OCI-LY1 (cell line): Measurements from ENCODE around the gene AEBP1.

Source experiments
- H2AFZ ChIP-seq: fragments of 200-600 bp; sonication (generic), shearing (Covaris generic); 2 replicates; pipeline ENCODE4 v1.6.0; 2014; ENCODE audit warnings: antibody characterized with exemption, mild to moderate bottlenecking, low read length
- H3F3A ChIP-seq: fragments of 200-600 bp; sonication (generic), shearing (Covaris generic); 2 replicates; pipeline ENCODE4 v1.6.0; 2014; ENCODE audit warnings: mild to moderate bottlenecking, antibody characterized with exemption, low read length, moderate library complexity; ENCODE audit not compliant: insufficient read depth
- H3K27ac ChIP-seq: fragments of 200-600 bp; sonication (generic); 2 replicates; pipeline ENCODE4 v1.5.1; 2014; ENCODE audit warnings: low read length, mixed run types, mild to moderate bottlenecking, low read depth; ENCODE audit not compliant: poor library complexity, severe bottlenecking
- H3K27me3 ChIP-seq: fragments of 200-600 bp; sonication (generic); 2 replicates; pipeline ENCODE4 v1.6.0; 2014; ENCODE audit warnings: antibody characterized with exemption, mild to moderate bottlenecking, low read length, moderate library complexity; ENCODE audit not compliant: insufficient read depth
- H3K36me3 ChIP-seq: fragments of 200-600 bp; sonication (generic); 2 replicates; pipeline ENCODE4 v1.6.1; 2014; ENCODE audit warnings: mild to moderate bottlenecking, antibody characterized with exemption, low read length, moderate library complexity, mixed read lengths; ENCODE audit not compliant: insufficient read depth
- H3K4me1 ChIP-seq: fragments of 200-600 bp; sonication (generic); 2 replicates; pipeline ENCODE4 v1.5.1; 2014; ENCODE audit warnings: mild to moderate bottlenecking, low read length, moderate library complexity; ENCODE audit not compliant: insufficient read depth, severe bottlenecking
- H3K4me2 ChIP-seq: fragments of 200-600 bp; sonication (generic), shearing (Covaris generic); 2 replicates; pipeline ENCODE4 v1.6.1; 2014; ENCODE audit warnings: low read length
- H3K4me3 ChIP-seq: fragments of 200-600 bp; sonication (generic); 2 replicates; pipeline ENCODE4 v1.5.1; 2014; ENCODE audit warnings: low read length, low read depth, mild to moderate bottlenecking, mixed read lengths; ENCODE audit not compliant: poor library complexity, severe bottlenecking
- H3K79me2 ChIP-seq: fragments of 200-600 bp; shearing (Covaris generic); 2 replicates; pipeline ENCODE4 v1.6.1; 2016; ENCODE audit warnings: mixed run types, low read length, mixed read lengths; ENCODE audit not compliant: insufficient read depth
- H3K9ac ChIP-seq: fragments of 200-600 bp; sonication (generic), shearing (Covaris generic); 2 replicates; pipeline ENCODE4 v1.6.1; 2014; ENCODE audit warnings: mild to moderate bottlenecking, low read length, mixed read lengths
- H3K9me2 ChIP-seq: fragments of 200-600 bp; sonication (generic), shearing (Covaris generic); 2 replicates; pipeline ENCODE4 v1.6.1; 2014; ENCODE audit warnings: low read depth, mild to moderate bottlenecking, low read length, mixed read lengths
- H3K9me3 ChIP-seq: fragments of 200-600 bp; shearing (Covaris generic); 2 replicates; pipeline ENCODE4 v1.6.1; 2014; ENCODE audit warnings: low read length, mixed read lengths
- H4K20me1 ChIP-seq: fragments of 200-600 bp; sonication (generic), shearing (Covaris generic); 2 replicates; pipeline ENCODE4 v1.6.0; 2016; ENCODE audit warnings: mild to moderate bottlenecking, low read length; ENCODE audit not compliant: insufficient read depth
- CTCF ChIP-seq: fragments of 200-600 bp; sonication (generic), shearing (Covaris generic); IDR thresholded peaks from 2 replicates; pipeline ENCODE4 v1.5.1; 2017; ENCODE audit warnings: mild to moderate bottlenecking, antibody characterized with exemption, low read length, moderate library complexity, mixed read lengths
- EZH2 ChIP-seq: fragments of 200-600 bp; sonication (generic), shearing (Covaris generic); IDR thresholded peaks from 2 replicates; pipeline ENCODE4 v1.8.0; 2017; ENCODE audit warnings: borderline replicate concordance, mixed run types, mild to moderate bottlenecking, antibody characterized with exemption, low read length, moderate library complexity, mixed read lengths

AEBP1 gene

GRCh38 chr7:44103923-44104859 is at the start of gene AEBP1:
TSS of gene AEBP1 (plus strand) at chr7:44104345. CDS start at chr7:44104666, 321 bp downstream.
- Histone ChIP-seq H3K4me1 (peaks cover 46% of the 10 kb centered on the region), H3K27me3 (peaks cover 10% of the 10 kb centered on the region), H3F3A (0 out of 2 replicates have a peak, but pooled peaks cover 5% of the 10 kb centered on the region), H3K79me2 (no peaks in the 10 kb centered on the region), H3K9ac (no peak within 1 kb of the TSS), H3K9me2 (no peaks in the 10 kb centered on the region), H3K27ac (no peak within 1 kb of the TSS), H3K9me3 (no peaks in the 10 kb centered on the region), H3K36me3 (no peaks in the 10 kb centered on the region), H4K20me1 (no peaks in the 10 kb centered on the region), H3K4me3 (peak within 1 kb of the TSS; percentile 27), H3K4me2 (peak within 1 kb of the TSS; percentile 53), H2AFZ (no peak within 1 kb of the TSS)
- TF ChIP-seq EZH2 (no peak), CTCF (no peak)

GRCh38 chr7:44056681-44057080 is 47.5 kb upstream of the AEBP1 start:
- no peaks in the 10 kb centered on the region for H3K9me2 ChIP-seq
- H3F3A ChIP-seq, result no peaks in the 10 kb centered on the region
- no peak overlapping the region for H2AFZ ChIP-seq
- no peak overlapping the region for H3K9ac ChIP-seq
- H3K27ac ChIP-seq, result no peak overlapping the region
- no peaks in the 10 kb centered on the region for H4K20me1 ChIP-seq
- no peaks in the 10 kb centered on the region for H3K9me3 ChIP-seq
- H3K79me2 ChIP-seq, result no peaks in the 10 kb centered on the region
- TF ChIP-seq EZH2 (no peak), CTCF (no peak)
- H3K27me3 ChIP-seq, result no peaks in the 10 kb centered on the region
- no peak overlapping the region for H3K4me2 ChIP-seq
- no peak overlapping the region for H3K4me3 ChIP-seq
- H3K36me3 ChIP-seq, result peaks cover 98% of the 10 kb centered on the region
- peaks cover 12% of the 10 kb centered on the region for H3K4me1 ChIP-seq

DNA sequence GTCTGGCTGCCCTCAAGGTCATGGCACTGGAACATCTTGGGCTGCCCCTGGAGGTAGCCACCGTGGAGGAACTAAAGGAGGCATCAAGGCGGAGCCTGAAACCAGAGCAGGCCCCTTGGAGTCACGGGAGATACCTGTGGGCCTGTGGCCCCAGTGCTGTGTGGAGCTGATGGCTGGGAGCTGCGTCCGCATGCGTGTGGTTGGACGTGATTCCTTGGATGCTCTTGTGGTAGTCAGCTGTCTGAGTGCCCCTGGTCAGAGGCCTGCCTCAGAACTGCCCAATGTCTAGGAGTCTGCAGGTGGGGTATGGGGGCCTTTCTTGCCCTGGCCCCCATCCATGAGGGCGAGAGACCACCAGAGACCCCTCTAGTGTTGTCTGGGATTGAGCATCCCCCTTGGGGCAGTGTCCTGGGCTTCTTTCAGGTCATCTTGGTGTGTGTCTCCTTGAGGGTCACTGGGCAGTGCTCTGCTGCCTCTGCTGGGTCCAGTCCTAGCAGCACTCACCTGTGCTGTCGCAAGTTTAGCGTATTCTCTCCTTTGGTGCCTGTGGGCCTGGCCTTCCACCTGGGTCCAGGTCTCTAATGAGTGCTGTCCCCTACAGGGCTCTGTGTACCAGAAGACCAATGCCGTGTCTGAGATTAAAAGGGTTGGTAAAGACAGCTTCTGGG is 46.8 kb upstream of the AEBP1 start:
- H2AFZ ChIP-seq, result no peak overlapping the region
- H3K4me1 ChIP-seq, result peaks cover 12% of the 10 kb centered on the region

More for the DNA sequence above, 46.8 kb upstream of the AEBP1 start:
- H3K4me3 ChIP-seq, result no peak overlapping the region
- TF ChIP-seq CTCF (no peak), EZH2 (no peak)
- H3F3A ChIP-seq, result no peaks in the 10 kb centered on the region
- H3K27ac ChIP-seq, result no peak overlapping the region
- no peak overlapping the region for H3K4me2 ChIP-seq
- H3K9me3 ChIP-seq, result no peaks in the 10 kb centered on the region
- no peaks in the 10 kb centered on the region for H3K79me2 ChIP-seq
- no peak overlapping the region for H3K9ac ChIP-seq
- no peaks in the 10 kb centered on the region for H3K9me2 ChIP-seq
- no peaks in the 10 kb centered on the region for H4K20me1 ChIP-seq
- peaks cover 99% of the 10 kb centered on the region for H3K36me3 ChIP-seq
- H3K27me3 ChIP-seq, result no peaks in the 10 kb centered on the region
